T-helper 17 cell (primary cell): ENCODE measurements around the gene SGPL1. TPM values are rescaled to one million over a fixed set of nuclear protein-coding genes. Genes with fewer than 3 reads are reported as not detected.

Experiments
- ATAC-seq: fragments of 150-1000 bp; cut with Tn5 transposase; 2 replicates; pipeline ENCODE4 v1.10.0; 2021; ENCODE audit warnings: mild to moderate bottlenecking, moderate library complexity
- DNase-seq, 3 donors: peaks; one replicate each; pipeline versions ENCODE4 v3.0.0 to v3.0.0-alpha.2; 2020 to 2021
- H3K9me3 ChIP-seq: one replicate; pipeline ENCODE4 v1.7.0; 2013; ENCODE audit warnings: low read length, mild to moderate bottlenecking; ENCODE audit not compliant: control insufficient read depth, poor library complexity, severe bottlenecking
- H3K27ac Mint-ChIP-seq: one replicate; pipeline ENCODE4 v1.8.0; 2022; ENCODE audit warnings: mild to moderate bottlenecking, moderate library complexity, mixed read lengths
- H3K27me3 Mint-ChIP-seq: one replicate; pipeline ENCODE4 v1.8.0; 2022; ENCODE audit warnings: mixed read lengths
- H3K36me3 Mint-ChIP-seq: one replicate; pipeline ENCODE4 v1.8.0; 2022; ENCODE audit warnings: low read depth, mixed read lengths
- H3K4me1 Mint-ChIP-seq: one replicate; pipeline ENCODE4 v1.8.0; 2022; ENCODE audit warnings: mild to moderate bottlenecking, mixed read lengths
- H3K4me3 Mint-ChIP-seq: one replicate; pipeline ENCODE4 v1.8.0; 2022; ENCODE audit warnings: mild to moderate bottlenecking, moderate library complexity, mixed read lengths
- total RNA-seq, 4 donors: library from RNA in 2 of 4; stranded (reverse) in 2 of 4; gene quantifications; one replicate each; pipeline ENCODE4 v1.2.3 and lab custom pipeline; 2022 to 2026

The SGPL1 gene
- total RNA-seq, 2 donors from 2014 or later = 21.5 to 22.8 TPM

DNA sequence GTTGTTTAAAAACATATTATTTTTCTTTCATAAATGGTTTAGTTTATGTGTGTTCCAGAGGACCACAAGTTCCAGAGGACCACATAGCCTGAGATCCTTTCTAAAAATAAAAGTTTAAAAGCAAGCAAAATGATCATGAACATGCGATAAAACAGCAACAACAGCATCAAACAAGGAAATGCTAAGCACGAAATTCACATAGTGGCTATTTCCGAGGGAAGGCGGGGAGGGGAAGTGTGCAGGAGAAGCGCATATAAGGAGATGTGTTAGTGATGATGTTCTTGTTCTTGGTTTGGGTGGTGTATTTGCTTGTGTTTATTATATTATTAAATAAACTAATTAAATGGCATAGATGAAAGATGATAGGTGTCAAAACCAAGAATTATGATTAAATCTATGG lies 31.7 kb upstream of the SGPL1 start:
- peaks cover 2% of the 10 kb centered on the region for H3K36me3 Mint-ChIP-seq
- no peak overlapping the region for H3K27ac Mint-ChIP-seq
- DNase-seq = no peak
- no peak for ATAC-seq
- peaks cover 12% of the 10 kb centered on the region for H3K4me1 Mint-ChIP-seq
- H3K27me3 Mint-ChIP-seq = peaks cover 31% of the 10 kb centered on the region
- H3K9me3 ChIP-seq = no peaks in the 10 kb centered on the region
- H3K4me3 Mint-ChIP-seq = no peak overlapping the region

- ATAC-seq (no peak), DNase-seq (no peak)
- Mint-ChIP-seq H3K4me3 (no peak overlapping the region), H3K4me1 (peaks cover 12% of the 10 kb centered on the region), H3K36me3 (peaks cover 2% of the 10 kb centered on the region), H3K27me3 (peaks cover 31% of the 10 kb centered on the region), H3K27ac (no peak overlapping the region)
- H3K9me3 ChIP-seq = no peaks in the 10 kb centered on the region
Measured at GRCh38 chr10:70784471-70784870, 31.3 kb upstream of the SGPL1 start.

DNA sequence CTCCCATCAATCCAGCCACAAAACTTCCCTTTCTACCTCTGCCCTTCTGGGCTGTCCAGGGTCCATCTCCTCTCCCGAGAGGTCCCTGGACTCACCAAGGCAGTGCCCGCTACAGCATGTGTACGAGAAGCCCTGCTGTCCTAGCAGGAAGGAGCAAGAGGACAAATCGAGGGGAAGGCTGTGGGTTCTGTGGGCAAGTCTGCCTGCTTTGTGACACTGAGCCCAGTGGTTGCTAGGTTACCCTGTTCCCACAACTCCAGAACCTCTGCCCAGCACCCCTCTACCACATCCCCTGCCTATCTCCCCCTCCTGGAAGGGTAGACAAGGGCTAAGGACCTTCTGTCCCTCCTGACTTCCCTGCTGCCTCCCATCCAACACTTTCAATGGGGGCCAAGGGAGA lies 30.6 kb upstream of the SGPL1 start, which contains the start of gene TBATA:
TBATA (minus strand) TSS at position 188 of the 400 bp plus-strand sequence. CDS start 1,998 bp downstream, outside the sequence.
- Mint-ChIP-seq H3K36me3 (peaks cover 2% of the 10 kb centered on the region), H3K27me3 (peaks cover 30% of the 10 kb centered on the region), H3K4me1 (peaks cover 12% of the 10 kb centered on the region), H3K4me3 (no peak within 1 kb of the TSS), H3K27ac (no peak within 1 kb of the TSS)
- DNase-seq (no peak), ATAC-seq (no peak)
- H3K9me3 ChIP-seq = no peaks in the 10 kb centered on the region

- Mint-ChIP-seq H3K4me1 (peaks cover 11% of the 10 kb centered on the region), H3K4me3 (no peak overlapping the region), H3K27me3 (peaks cover 29% of the 10 kb centered on the region), H3K27ac (no peak overlapping the region), H3K36me3 (no peaks in the 10 kb centered on the region)
- H3K9me3 ChIP-seq = no peaks in the 10 kb centered on the region
- DNase-seq (no peak), ATAC-seq (no peak)
Measured at GRCh38 chr10:70786799-70787415, 28.8 kb upstream of the SGPL1 start.

- no peak overlapping the region for H3K4me3 Mint-ChIP-seq
Measured at GRCh38 chr10:70791386-70792039, 24.2 kb upstream of the SGPL1 start.

DNA sequence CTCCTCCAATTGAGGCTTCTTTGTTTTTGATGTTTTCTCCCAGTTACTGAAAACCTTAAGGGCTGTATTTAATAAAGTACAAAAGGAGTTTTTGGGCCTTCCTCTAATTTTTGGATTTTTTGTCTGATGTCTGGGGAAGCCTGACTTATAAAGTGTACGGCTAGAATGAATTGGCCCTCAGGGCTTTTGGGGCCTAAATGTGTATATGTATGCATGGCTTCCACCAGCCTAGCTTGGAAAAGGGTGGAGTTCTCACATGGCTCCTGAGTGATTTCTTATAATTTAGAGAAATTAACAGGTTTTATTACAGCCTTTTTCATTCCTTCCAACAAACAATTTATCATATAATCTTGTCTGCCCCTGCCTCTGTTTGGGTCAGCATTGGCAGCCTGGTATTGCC lies 20.1 kb upstream of the SGPL1 start:
- no peak for ATAC-seq
- Mint-ChIP-seq H3K4me3 (no peak overlapping the region), H3K27ac (no peak overlapping the region), H3K4me1 (no peaks in the 10 kb centered on the region), H3K36me3 (peaks cover 2% of the 10 kb centered on the region), H3K27me3 (peaks cover 58% of the 10 kb centered on the region)
- no peak for DNase-seq
- H3K9me3 ChIP-seq = no peaks in the 10 kb centered on the region

More at GRCh38 chr10:70791386-70792039, 24.2 kb upstream of the SGPL1 start:
- Mint-ChIP-seq H3K27ac (no peak overlapping the region), H3K36me3 (no peaks in the 10 kb centered on the region), H3K4me1 (peaks cover 4% of the 10 kb centered on the region), H3K27me3 (peaks cover 38% of the 10 kb centered on the region)
- DNase-seq (no peak), ATAC-seq (no peak)
- H3K9me3 ChIP-seq = no peaks in the 10 kb centered on the region

- Mint-ChIP-seq H3K27me3 (peaks cover 54% of the 10 kb centered on the region), H3K36me3 (peaks cover 2% of the 10 kb centered on the region), H3K27ac (no peak overlapping the region), H3K4me1 (no peaks in the 10 kb centered on the region), H3K4me3 (no peak overlapping the region)
- no peaks in the 10 kb centered on the region for H3K9me3 ChIP-seq
- ATAC-seq (no peak), DNase-seq (no peak)
Measured at GRCh38 chr10:70797840-70798239, 17.9 kb upstream of the SGPL1 start.

- no peak overlapping the region for H3K27ac Mint-ChIP-seq
- no peak overlapping the region for H3K4me3 Mint-ChIP-seq
- peaks cover 64% of the 10 kb centered on the region for H3K27me3 Mint-ChIP-seq
- H3K4me1 Mint-ChIP-seq = no peaks in the 10 kb centered on the region
- H3K36me3 Mint-ChIP-seq = peaks cover 2% of the 10 kb centered on the region
- no peak for DNase-seq
- ATAC-seq = no peak
- no peaks in the 10 kb centered on the region for H3K9me3 ChIP-seq
Measured at GRCh38 chr10:70799124-70799523, 16.6 kb upstream of the SGPL1 start.

- no peak overlapping the region for H3K4me3 Mint-ChIP-seq
- H3K4me1 Mint-ChIP-seq = no peaks in the 10 kb centered on the region
- H3K27ac Mint-ChIP-seq = no peak overlapping the region
- no peaks in the 10 kb centered on the region for H3K9me3 ChIP-seq
- ATAC-seq (no peak), DNase-seq (no peak)
- H3K27me3 Mint-ChIP-seq = peaks cover 80% of the 10 kb centered on the region
- H3K36me3 Mint-ChIP-seq = peaks cover 2% of the 10 kb centered on the region
Measured at GRCh38 chr10:70801854-70802253, 13.9 kb upstream of the SGPL1 start.

DNA sequence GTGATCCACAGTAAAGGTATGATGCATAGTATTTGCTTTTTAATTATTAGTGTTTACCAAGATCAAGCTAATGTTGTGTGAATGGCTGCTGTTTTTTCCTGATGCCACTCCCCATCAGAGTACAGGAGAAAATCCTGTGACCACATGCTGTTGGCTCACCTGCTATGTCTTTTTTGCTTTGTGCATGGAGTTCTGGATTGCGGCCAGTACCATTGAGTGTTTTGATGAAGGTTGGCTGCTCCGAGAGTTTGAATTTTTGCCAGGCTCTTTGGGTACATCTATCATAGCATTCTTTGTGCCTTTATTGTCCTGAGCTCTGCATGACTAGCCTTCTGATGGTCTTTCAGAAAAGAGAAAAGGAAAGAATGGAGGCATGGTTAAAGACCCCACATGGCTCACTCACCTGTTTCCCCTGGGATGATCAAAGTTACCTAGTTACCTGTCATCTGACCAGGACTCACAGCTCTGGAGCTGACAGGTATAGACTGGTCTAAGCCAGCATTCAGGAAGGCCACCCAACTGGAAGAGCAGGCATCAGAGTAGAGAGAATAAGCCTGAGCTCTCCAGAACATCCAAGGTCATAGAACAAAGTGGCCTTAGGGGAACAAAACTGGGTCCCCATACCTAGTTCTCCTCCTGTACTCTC lies 11.8 kb upstream of the SGPL1 start:
- H3K4me3 Mint-ChIP-seq = no peak overlapping the region
- H3K9me3 ChIP-seq = no peaks in the 10 kb centered on the region
- H3K27ac Mint-ChIP-seq = no peak overlapping the region
- ATAC-seq (no peak), DNase-seq (no peak)
- H3K36me3 Mint-ChIP-seq = peaks cover 2% of the 10 kb centered on the region
- peaks cover 70% of the 10 kb centered on the region for H3K27me3 Mint-ChIP-seq
- H3K4me1 Mint-ChIP-seq = no peaks in the 10 kb centered on the region

GRCh38 chr10:70804421-70804808 lies 11.3 kb upstream of the SGPL1 start:
- no peak overlapping the region for H3K27ac Mint-ChIP-seq
- no peaks in the 10 kb centered on the region for H3K9me3 ChIP-seq
- H3K4me3 Mint-ChIP-seq = no peak overlapping the region
- DNase-seq (no peak), ATAC-seq (no peak)
- no peaks in the 10 kb centered on the region for H3K4me1 Mint-ChIP-seq
- peaks cover 65% of the 10 kb centered on the region for H3K27me3 Mint-ChIP-seq
- peaks cover 2% of the 10 kb centered on the region for H3K36me3 Mint-ChIP-seq

GRCh38 chr10:70805619-70806215 lies 10.0 kb upstream of the SGPL1 start:
- H3K4me1 Mint-ChIP-seq = no peaks in the 10 kb centered on the region
- DNase-seq (no peak), ATAC-seq (no peak)
- H3K27me3 Mint-ChIP-seq = peaks cover 56% of the 10 kb centered on the region
- no peaks in the 10 kb centered on the region for H3K9me3 ChIP-seq
- no peak overlapping the region for H3K4me3 Mint-ChIP-seq
- H3K36me3 Mint-ChIP-seq = no peaks in the 10 kb centered on the region
- H3K27ac Mint-ChIP-seq = no peak overlapping the region

DNA sequence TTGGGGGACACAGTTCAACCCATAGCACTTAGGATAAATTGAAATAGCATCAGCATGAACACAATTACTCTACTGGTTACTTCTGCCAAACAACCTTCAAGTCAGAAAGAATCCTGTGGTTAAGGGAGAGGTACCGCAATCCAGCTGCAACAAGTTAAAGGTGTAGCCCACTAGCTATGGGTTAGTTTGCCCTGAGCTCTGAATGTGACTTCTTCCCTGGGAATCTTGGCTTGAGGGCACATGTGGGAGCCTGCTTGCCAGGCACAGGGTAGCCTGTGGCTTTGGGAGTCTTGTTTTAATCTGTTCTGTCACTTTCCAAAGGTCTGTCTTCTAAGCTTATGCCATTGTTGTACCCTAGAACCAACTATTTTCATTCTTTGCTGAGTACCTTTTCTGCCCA lies 8.9 kb upstream of the SGPL1 start:
- ATAC-seq (no peak), DNase-seq (no peak)
- Mint-ChIP-seq H3K27me3 (peaks cover 52% of the 10 kb centered on the region), H3K36me3 (no peaks in the 10 kb centered on the region), H3K4me3 (no peak overlapping the region), H3K27ac (no peak overlapping the region), H3K4me1 (no peaks in the 10 kb centered on the region)
- H3K9me3 ChIP-seq = no peaks in the 10 kb centered on the region
